Hematopoietic multipotent progenitor cell treated with erythropoietin and hydrocortisone succinate and interleukin-3 and kit ligand, for 17 days (in vitro differentiated cells): ENCODE data around the gene TOR4A.
"Not testable (repeated sequence)": the region's sequence is repeated elsewhere in the genome, so short reads cannot be mapped to it uniquely, and the experiment has no call there.

ENCODE experiments used
- DNase-seq: peaks from one replicate; pipeline ENCODE4 v3.0.0-alpha.2; 2015; ENCODE audit warnings: low spot score

The TOR4A gene

GRCh38 chr9:137239541-137240200 lies 37.9 kb upstream of the TOR4A start:
- DNase-seq = not testable (repeated sequence)

- peak; percentile 66 for DNase-seq
These were observed 37.1 kb upstream of the TOR4A start for GRCh38 chr9:137240318-137240840.

- peak; percentile 100 for DNase-seq
These were observed 36.6 kb upstream of the TOR4A start, which contains the start of gene TUBB4B for GRCh38 chr9:137240841-137241489. TUBB4B (plus strand) TSS chr9:137241287; CDS start chr9:137241361, 74 bp downstream.

GRCh38 chr9:137241490-137242268 lies 35.8 kb upstream of the TOR4A start:
- peak; percentile 87 for DNase-seq

- peak; percentile 70 for DNase-seq
These were observed 35.0 kb upstream of the TOR4A start for GRCh38 chr9:137242269-137243203.

- not testable (repeated sequence) for DNase-seq
These were observed 34.3 kb upstream of the TOR4A start for GRCh38 chr9:137243266-137243625.

GRCh38 chr9:137243626-137244485 lies 33.7 kb upstream of the TOR4A start:
- peak; percentile 50 for DNase-seq

GRCh38 chr9:137244486-137245449 lies 32.8 kb upstream of the TOR4A start:
- peak; percentile 48 for DNase-seq

GRCh38 chr9:137245450-137246421 lies 31.8 kb upstream of the TOR4A start:
- no peak for DNase-seq

- no peak for DNase-seq
These were observed 30.2 kb upstream of the TOR4A start for GRCh38 chr9:137247135-137247915.

GRCh38 chr9:137247916-137248175 lies 29.7 kb upstream of the TOR4A start:
- peak; percentile 22 for DNase-seq

- peak; percentile 31 for DNase-seq
These were observed 27.0 kb upstream of the TOR4A start for GRCh38 chr9:137250329-137251193.

- peak; percentile 19 for DNase-seq
These were observed 26.4 kb upstream of the TOR4A start, which contains the start of gene STPG3 for GRCh38 chr9:137251194-137251461. STPG3 (plus strand) TSS chr9:137251286; CDS start chr9:137251287, 1 bp downstream.

- DNase-seq = no peak
These were observed 25.8 kb upstream of the TOR4A start for GRCh38 chr9:137251490-137252268.

GRCh38 chr9:137252555-137253506 lies 24.7 kb upstream of the TOR4A start:
- DNase-seq = peak; percentile 19
